ENCODE results near the gene TENM3. TPM values are rescaled to one million over a fixed set of nuclear protein-coding genes. Genes with fewer than 3 reads are reported as not detected.

TENM3 gene
- total and polyA plus RNA-seq, 2 of the 8 experiments (the other 6 are each of a cell fraction or from before 2014, with no cell fraction given) = 36.9 to 69.3 TPM

GRCh38 chr4:182216005-182216404 lies 27.2 kb upstream of the TENM3 start:
- H3K9ac ChIP-seq (replicated peaks in 1 of 4; ENCODE audit: extremely low read depth in 1 of 4, low read depth in 3 of 4, low read length in 3 of 4) = no peak overlapping the region
- TF ChIP-seq BCL11A (IDR thresholded peaks at IDR 0.05; ENCODE audit: low read depth in 2 of 2, low read length in 2 of 2) (no peak), KDM5A (IDR thresholded peaks at IDR 0.05; ENCODE audit: low read length) (no peak), CBX5 (IDR thresholded peaks at IDR 0.05; ENCODE audit: low read depth, low read length) (no peak), ATF2 (IDR thresholded peaks at IDR 0.05; ENCODE audit: low read length) (no peak), E2F6 (IDR thresholded peaks at IDR 0.05) (no peak), YY1 (IDR thresholded peaks at IDR 0.05; ENCODE audit: low read depth, low read length) (no peak), BRCA1 (IDR thresholded peaks at IDR 0.05; ENCODE audit: low read depth, low read length) (no peak), TAF7 (optimal IDR thresholded peaks at IDR 0.05; ENCODE audit: borderline replicate concordance, low read depth, low read length) (no peak), MAX (IDR thresholded peaks at IDR 0.05) (no peak), FOSL1 (IDR thresholded peaks at IDR 0.05; ENCODE audit: insufficient read depth, low read depth, low read length) (no peak)
- no peak overlapping the region for H2AFZ ChIP-seq (ENCODE audit: low read length)
- H2AK5ac ChIP-seq (ENCODE audit: low read depth, low read length) = no peak overlapping the region
- DNase-seq (ENCODE audit: low read depth in 1 of 2, low spot score in 2 of 2) = no peak
- no peaks in the 10 kb centered on the region for H3K9me3 ChIP-seq (ENCODE audit: insufficient read depth in 2 of 2, low read depth in 1 of 2, low read length in 1 of 2)
- H3K4me3 ChIP-seq (ENCODE audit: extremely low read depth in 1 of 4, insufficient read depth in 2 of 4, low read depth in 3 of 4, low read length in 4 of 4) = no peak overlapping the region
- no peak overlapping the region for H3K18ac ChIP-seq (ENCODE audit: extremely low read depth, low read length)
- peaks cover 0 to 3% of the 10 kb centered on the region in 2 experiments; a peak in 1 of 4 replicates for H3K79me2 ChIP-seq (ENCODE audit: control insufficient read depth in 1 of 2, insufficient read depth in 2 of 2, low read length in 2 of 2)
- H3K27me3 ChIP-seq (replicated peaks in 1 of 4; ENCODE audit: control insufficient read depth in 3 of 4, extremely low read depth in 1 of 4, insufficient read depth in 3 of 4, low read length in 3 of 4) = no peaks in the 10 kb centered on the region
- ChIA-PET CTCF (ENCODE audit: partially characterized antibody) (no interaction called here), POLR2A (ENCODE audit: partially characterized antibody) (no interaction called here)
- no peak overlapping the region for H3K56ac ChIP-seq (replicated peaks; ENCODE audit: insufficient read length, low read depth, low read length)
- H3K79me1 ChIP-seq (ENCODE audit: low read depth, low read length) = no peaks in the 10 kb centered on the region; the same call in 1 of the 2 replicates
- H2BK15ac ChIP-seq (ENCODE audit: low read length) = no peak overlapping the region
- no peak overlapping the region for H2BK12ac ChIP-seq (ENCODE audit: low read depth, low read length)
- no peak overlapping the region for H2BK120ac ChIP-seq (replicated peaks; ENCODE audit: low read depth, low read length)
- H3K4ac ChIP-seq (replicated peaks; ENCODE audit: insufficient read length, low read depth, low read length) = no peak overlapping the region
- H4K91ac ChIP-seq (replicated peaks; ENCODE audit: insufficient read length, low read length) = no peak overlapping the region
- H3K36me3 ChIP-seq (ENCODE audit: control insufficient read depth in 2 of 4, insufficient read depth in 4 of 4, low read length in 3 of 4) = no peaks in the 10 kb centered on the region; a peak in 1 of 8 replicates
- peaks cover 0 to 5% (median 0%) of the 10 kb centered on the region in 4 experiments; a peak in 3 of 7 replicates for H3K4me1 ChIP-seq (replicated peaks in 1 of 4; ENCODE audit: control insufficient read depth in 3 of 4, insufficient read depth in 4 of 4, low read length in 3 of 4)
- no peak for FAIRE-seq
- no peaks in the 10 kb centered on the region for H4K20me1 ChIP-seq (replicated peaks in 1 of 2; ENCODE audit: control insufficient read depth in 1 of 2, insufficient read depth in 2 of 2, low read length in 2 of 2)
- no peak overlapping the region for H4K8ac ChIP-seq (ENCODE audit: extremely low read depth, insufficient read depth, low read length)
- H2BK5ac ChIP-seq (ENCODE audit: low read depth, low read length) = no peak overlapping the region
- no peak overlapping the region for H3K4me2 ChIP-seq (ENCODE audit: insufficient read depth in 1 of 2, low read depth in 2 of 2, low read length in 2 of 2)
- H4K5ac ChIP-seq (ENCODE audit: insufficient read length, low read depth, low read length) = no peak overlapping the region
- H3K23ac ChIP-seq (ENCODE audit: insufficient read length) = no peak overlapping the region
- H3K27ac ChIP-seq (ENCODE audit: low read depth, low read length) = no peak overlapping the region
- no peak overlapping the region for H3K14ac ChIP-seq (ENCODE audit: insufficient read length)
- H3K23me2 ChIP-seq (ENCODE audit: low read depth, low read length) = no peaks in the 10 kb centered on the region
- H2BK20ac ChIP-seq (ENCODE audit: low read length) = no peak overlapping the region
- 78% methylated on average over 5 of the region's 5 CpGs; no CpG with 5 or more reads in 1 of the 2 experiments for WGBS, 2 experiments (ENCODE audit: extremely low coverage in 1 of 2, insufficient coverage in 1 of 2, insufficient read length in 1 of 2, insufficient replicate concordance in 2 of 2, low coverage in 1 of 2, low lambda C conversion rate in 2 of 2, missing lambda C conversion rate in 1 of 2)
